Naive thymus-derived CD8-positive, alpha-beta T cell (primary cell): ENCODE results near the gene SPRY4. TPM values are rescaled to one million over a fixed set of nuclear protein-coding genes. Genes with fewer than 3 reads are reported as not detected.

ENCODE experiments used
- ATAC-seq, 2 donors: fragments of 150-1000 bp; cut with Tn5 transposase in 1 of 2; sonication (Bioruptor Pico), chemical (Tn5 transposase) in 1 of 2; 1 replicate in 1 of 2; 2 replicates in 1 of 2; pipeline ENCODE4 v1.10.0; 2021; ENCODE audit warnings: mild to moderate bottlenecking in 2 of 2, moderate library complexity in 2 of 2
- POLR2A ChIA-PET: fragments of 350-600 bp; sonication (Branson Sonifier 250); formaldehyde crosslinking; loops from one replicate; lab custom pipeline; 2021; ENCODE audit warnings: antibody characterized with exemption; lab: Charles Lee
- DNase-seq, 10 donors: peaks; one replicate each; pipeline versions ENCODE4 v3.0.0 to v3.0.0-alpha.2; 2020 to 2022
- H3K27ac Mint-ChIP-seq, 10 donors: one replicate each; pipeline ENCODE4 v1.8.0; 2020 to 2022; ENCODE audit warnings: mild to moderate bottlenecking in 10 of 10, mixed read lengths in 10 of 10, moderate library complexity in 4 of 10, inconsistent platforms in 1 of 10
- H3K27me3 Mint-ChIP-seq, 5 donors: one replicate each; pipeline ENCODE4 v1.8.0; 2021 to 2022; ENCODE audit warnings: mixed read lengths in 5 of 5
- H3K36me3 Mint-ChIP-seq, 3 donors: one replicate each; pipeline ENCODE4 v1.8.0; 2020 to 2022; ENCODE audit warnings: mixed read lengths in 3 of 3, mild to moderate bottlenecking in 2 of 3, inconsistent platforms in 1 of 3
- H3K4me1 Mint-ChIP-seq, 4 donors: one replicate each; pipeline ENCODE4 v1.8.0; 2021 to 2022; ENCODE audit warnings: mixed read lengths in 4 of 4
- H3K4me3 Mint-ChIP-seq, 10 donors: one replicate each; pipeline ENCODE4 v1.8.0; 2020 to 2022; ENCODE audit warnings: mild to moderate bottlenecking in 10 of 10, mixed read lengths in 10 of 10, moderate library complexity in 6 of 10, inconsistent platforms in 1 of 10
- H3K9me3 Mint-ChIP-seq, 9 donors: one replicate each; pipeline ENCODE4 v1.8.0; 2020 to 2022; ENCODE audit warnings: mixed read lengths in 9 of 9, mild to moderate bottlenecking in 3 of 9, inconsistent platforms in 1 of 9, moderate library complexity in 1 of 9
- polyA plus RNA-seq, 3 donors: library from polyadenylated mRNA; unstranded; fragments of 300-500 nt; fragmentation: Illumina TruSeq; gene quantifications; one replicate each; pipeline ENCODE4 v1.2.3, GENCODE V29; 2021
- total RNA-seq, 8 experiments: library from RNA in 2 of 8; stranded (reverse) in 2 of 8; gene quantifications; one replicate each; pipeline ENCODE4 v1.2.3 and lab custom pipeline; 2021 to 2026

The SPRY4 gene
- total and polyA plus RNA-seq, 5 experiments from 2014 or later: not detected

GRCh38 chr5:142330026-142330425 lies 5.2 kb upstream of the SPRY4 start:
- H3K27ac Mint-ChIP-seq: no peak overlapping the region
- ATAC-seq: no peak
- no peaks in the 10 kb centered on the region for H3K9me3 Mint-ChIP-seq
- H3K27me3 Mint-ChIP-seq: peaks cover 17 to 68% (median 31%) of the 10 kb centered on the region in 5 donors
- POLR2A ChIA-PET: no interaction called here
- DNase-seq: no peak
- H3K4me3 Mint-ChIP-seq: no peak overlapping the region
- H3K4me1 Mint-ChIP-seq: peaks cover 1 to 20% (median 11%) of the 10 kb centered on the region in 4 donors
- H3K36me3 Mint-ChIP-seq: no peaks in the 10 kb centered on the region

DNA sequence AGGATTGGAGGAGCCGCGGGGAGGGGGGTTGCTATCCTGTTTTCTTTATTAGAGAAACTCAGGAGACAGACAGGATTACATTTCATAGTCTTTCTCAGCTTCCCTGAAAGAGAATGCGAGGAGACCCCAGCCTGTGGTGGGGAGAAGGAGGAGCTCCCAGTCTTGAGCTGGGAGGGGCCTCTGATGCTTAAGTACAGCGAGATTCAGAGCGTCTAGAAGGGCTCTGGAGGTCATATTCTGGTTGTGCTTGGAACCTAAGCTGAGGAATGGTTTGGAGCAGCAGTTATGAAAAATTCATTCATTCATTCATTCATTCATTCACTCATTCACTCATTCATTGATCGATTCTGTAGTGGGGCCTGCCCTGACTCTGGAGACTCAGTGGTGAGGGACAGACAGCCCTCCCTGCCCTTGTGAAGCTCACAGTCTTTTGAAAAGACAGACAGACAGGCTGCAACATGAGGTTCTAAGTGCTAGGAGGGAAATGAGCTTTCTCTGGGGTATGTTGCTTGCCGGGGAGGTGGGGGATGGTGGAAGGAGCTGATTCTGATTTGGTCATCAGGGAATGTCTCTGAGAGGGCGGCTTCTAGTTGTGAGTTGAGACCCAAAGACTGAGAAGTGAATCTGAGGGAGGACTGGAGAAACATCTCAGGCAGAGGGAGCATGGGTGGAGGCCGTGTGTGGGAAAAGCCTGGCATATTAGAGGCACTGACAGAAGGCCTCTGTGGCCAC lies 2.5 kb upstream of the SPRY4 start:
- POLR2A ChIA-PET: interaction anchor here (1.0 kb wide), 1 partner anchor 105 kb away, joined by 3 read pairs; no protein-coding TSS in a partner anchor
- ATAC-seq: no peak
- Mint-ChIP-seq H3K27ac (no peak overlapping the region), H3K4me1 (peaks cover 13 to 38% (median 26%) of the 10 kb centered on the region in 4 donors), H3K36me3 (no peaks in the 10 kb centered on the region), H3K9me3 (no peaks in the 10 kb centered on the region), H3K4me3 (no peak overlapping the region), H3K27me3 (peaks cover 32 to 95% (median 47%) of the 10 kb centered on the region in 5 donors)
- no peak for DNase-seq

GRCh38 chr5:142326480-142326938 lies 1.7 kb upstream of the SPRY4 start:
- H3K36me3 Mint-ChIP-seq: no peaks in the 10 kb centered on the region
- H3K4me3 Mint-ChIP-seq: peak overlapping the region; percentile 7 to 92 (median 80)
- DNase-seq (no peak), ATAC-seq (no peak)
- no peaks in the 10 kb centered on the region for H3K9me3 Mint-ChIP-seq
- POLR2A ChIA-PET: interaction anchor here (1.0 kb wide), 1 partner anchor 106 kb away, joined by 3 read pairs; no protein-coding TSS in a partner anchor
- H3K4me1 Mint-ChIP-seq: peaks cover 13 to 38% (median 26%) of the 10 kb centered on the region in 4 donors
- H3K27me3 Mint-ChIP-seq: peaks cover 35 to 95% (median 51%) of the 10 kb centered on the region in 5 donors
- H3K27ac Mint-ChIP-seq: peak overlapping the region in 1 of 10 donors; percentile 27

DNA sequence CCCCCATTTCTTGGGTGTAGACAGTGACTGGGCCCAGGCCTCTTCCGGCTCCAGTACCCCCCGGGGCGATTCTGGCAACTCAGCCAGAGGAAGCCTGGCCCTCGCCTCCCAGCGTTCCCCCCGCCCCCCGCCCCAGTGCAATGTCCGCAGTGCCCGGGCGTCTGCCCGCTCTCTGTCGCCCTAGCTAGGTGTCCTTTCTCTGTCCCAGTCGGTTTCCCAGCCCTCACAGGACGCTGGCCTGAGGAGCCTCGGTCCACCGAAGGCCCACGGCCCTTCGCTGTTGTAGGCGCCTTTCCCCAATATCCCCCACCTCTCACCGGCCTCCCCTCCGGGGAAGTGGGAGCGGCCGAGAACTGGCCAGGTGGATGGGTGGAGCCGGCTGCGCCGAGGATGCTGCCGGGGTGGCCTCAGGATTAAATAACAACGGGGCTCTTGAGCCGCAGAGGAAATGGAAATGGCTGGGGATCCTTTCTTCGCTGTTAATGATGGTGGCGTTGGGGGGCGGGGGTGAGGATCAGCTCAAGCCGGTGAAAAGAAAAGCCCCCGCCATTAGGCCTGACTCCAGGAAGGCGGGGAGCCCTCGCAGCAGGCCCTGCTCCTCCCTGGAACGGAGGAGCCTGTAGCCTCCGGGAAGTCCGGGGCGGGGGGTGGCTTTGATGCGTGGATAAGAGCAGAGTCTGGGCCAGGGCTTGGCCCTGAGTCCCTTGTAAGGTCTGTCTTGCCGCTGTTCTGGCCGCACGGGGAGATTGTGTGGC lies 1.1 kb upstream of the SPRY4 start:
- Mint-ChIP-seq H3K4me3 (peak overlapping the region; percentile 53 to 92 (median 87)), H3K36me3 (no peaks in the 10 kb centered on the region), H3K9me3 (no peaks in the 10 kb centered on the region), H3K4me1 (peaks cover 13 to 40% (median 27%) of the 10 kb centered on the region in 4 donors), H3K27me3 (peaks cover 38 to 98% (median 57%) of the 10 kb centered on the region in 5 donors), H3K27ac (peak overlapping the region in 1 of 10 donors; percentile 27)
- POLR2A ChIA-PET: interaction anchor here (0.6 to 2.8 kb wide), 3 partner anchors 31 to 357 kb away, joined by 3 to 19 read pairs (median 3); partner anchors contain the start of gene RNF14
- DNase-seq (peak in 5 of 10 donors; percentile 4 to 23 (median 15)), ATAC-seq (peak in 1 of 2 donors; percentile 29)

DNA sequence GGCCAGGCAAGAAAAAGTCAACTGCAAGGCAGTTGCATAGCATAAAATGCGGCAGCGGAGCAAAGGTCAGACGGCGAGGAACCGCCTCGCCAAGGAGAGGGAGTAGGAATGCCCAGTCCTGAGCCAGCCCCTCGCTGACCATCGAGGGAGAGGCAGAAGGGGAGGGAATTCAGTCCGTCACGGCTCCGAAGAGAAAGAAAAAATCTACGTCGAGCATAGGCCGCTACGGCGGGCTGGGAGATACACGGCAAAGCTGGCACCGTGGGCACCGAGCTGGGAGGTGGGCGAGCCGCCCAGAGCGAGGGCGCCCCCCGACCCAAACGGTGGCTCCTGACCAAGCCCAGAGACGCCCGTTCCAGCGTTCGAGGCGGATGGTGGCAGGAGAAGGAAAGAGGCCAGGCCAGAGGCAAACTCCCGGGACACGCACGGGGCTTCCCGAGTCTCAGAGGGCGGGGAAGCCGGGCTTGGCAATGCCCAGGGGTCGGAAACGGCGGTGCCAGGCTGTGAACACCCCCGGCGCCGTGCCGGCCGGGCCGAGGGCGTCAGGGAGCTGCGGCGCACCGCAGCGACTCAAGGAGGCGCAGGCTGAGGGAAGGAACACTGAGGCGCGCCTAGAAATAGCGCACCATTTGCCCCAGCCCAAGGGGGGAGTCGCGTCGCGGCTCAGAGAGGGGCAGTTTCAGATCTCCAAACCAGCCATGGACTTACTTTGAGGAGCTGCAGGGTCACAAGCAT lies 518 bp downstream of the SPRY4 start:
- Mint-ChIP-seq H3K27ac (peak overlapping the region in 2 of 10 donors; percentile 52 to 53), H3K36me3 (no peaks in the 10 kb centered on the region), H3K4me3 (peak overlapping the region; percentile 78 to 92 (median 88)), H3K4me1 (peaks cover 16 to 51% (median 30%) of the 10 kb centered on the region in 4 donors), H3K27me3 (peaks cover 44 to 100% (median 67%) of the 10 kb centered on the region in 5 donors), H3K9me3 (no peaks in the 10 kb centered on the region)
- DNase-seq (peak in 2 of 10 donors; percentile 8 to 14), ATAC-seq (peak; percentile 61 to 68)
- POLR2A ChIA-PET: interaction anchor here (0.8 to 2.8 kb wide), 5 partner anchors 15 to 102 kb away, joined by 3 to 19 read pairs (median 4); no protein-coding TSS in a partner anchor

- ATAC-seq (no peak), DNase-seq (peak in 3 of 10 donors; percentile 8 to 13 (median 9))
- Mint-ChIP-seq H3K9me3 (no peaks in the 10 kb centered on the region), H3K36me3 (no peaks in the 10 kb centered on the region), H3K27ac (peak overlapping the region in 3 of 10 donors; percentile 31 to 53 (median 52)), H3K4me1 (peaks cover 16 to 54% (median 31%) of the 10 kb centered on the region in 4 donors), H3K27me3 (peaks cover 42 to 99% (median 67%) of the 10 kb centered on the region in 5 donors), H3K4me3 (peak overlapping the region; percentile 78 to 92 (median 88))
- POLR2A ChIA-PET: interaction anchor here (1.6 to 2.8 kb wide), 2 partner anchors 34 to 39 kb away, joined by 3 to 19 read pairs; no protein-coding TSS in a partner anchor
Observed at GRCh38 chr5:142323480-142324135, 1.2 kb downstream of the SPRY4 start.

DNA sequence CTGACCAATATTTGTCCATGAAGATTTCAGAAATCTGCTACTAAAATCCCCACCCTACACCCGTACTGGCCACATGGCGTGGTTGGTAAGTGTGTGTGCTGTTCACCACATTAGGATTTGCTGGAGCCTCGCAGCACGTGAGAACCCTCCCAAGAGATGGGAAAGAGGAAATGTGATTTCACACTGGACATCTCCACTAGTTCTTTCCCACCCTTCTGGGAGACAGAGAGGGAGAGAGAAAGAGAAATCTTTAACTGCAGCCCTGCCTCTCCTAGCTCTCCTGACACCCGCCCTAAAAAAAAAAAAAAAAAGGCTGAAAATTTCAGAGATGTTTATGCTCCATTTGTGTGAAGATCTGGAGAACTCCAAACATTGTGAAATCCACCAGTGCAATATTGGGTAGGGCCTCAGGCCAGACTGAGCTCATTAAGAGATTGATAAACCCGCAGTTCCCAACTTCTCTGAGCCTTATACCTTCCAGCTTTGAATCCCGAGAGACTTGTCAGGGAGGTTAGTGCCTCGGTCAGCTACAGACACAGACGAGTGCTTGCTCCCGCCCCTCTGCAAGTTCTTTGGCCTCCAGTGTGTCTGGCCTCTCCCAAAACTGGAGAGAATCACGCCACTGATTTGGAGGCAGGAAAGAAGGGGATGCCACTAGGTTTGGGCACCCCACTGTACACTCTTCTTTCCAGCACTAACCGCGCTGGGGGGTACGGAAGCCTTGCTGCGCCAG lies 1.9 kb downstream of the SPRY4 start:
- H3K4me3 Mint-ChIP-seq: peak overlapping the region in 4 of 10 donors; percentile 14 to 92 (median 62)
- H3K36me3 Mint-ChIP-seq: no peaks in the 10 kb centered on the region
- ATAC-seq: no peak
- H3K9me3 Mint-ChIP-seq: no peaks in the 10 kb centered on the region
- H3K27me3 Mint-ChIP-seq: peaks cover 39 to 92% (median 63%) of the 10 kb centered on the region in 5 donors
- peaks cover 16 to 56% (median 31%) of the 10 kb centered on the region in 4 donors for H3K4me1 Mint-ChIP-seq
- POLR2A ChIA-PET: interaction anchor here (0.6 to 2.8 kb wide), 3 partner anchors 14 to 34 kb away, joined by 3 to 19 read pairs (median 5); no protein-coding TSS in a partner anchor
- DNase-seq: no peak
- H3K27ac Mint-ChIP-seq: no peak overlapping the region

GRCh38 chr5:142322403-142322746 lies 2.4 kb downstream of the SPRY4 start:
- POLR2A ChIA-PET: interaction anchor here (0.6 to 1.0 kb wide), 2 partner anchors 13 to 35 kb away, joined by 3 to 5 read pairs; no protein-coding TSS in a partner anchor

DNA sequence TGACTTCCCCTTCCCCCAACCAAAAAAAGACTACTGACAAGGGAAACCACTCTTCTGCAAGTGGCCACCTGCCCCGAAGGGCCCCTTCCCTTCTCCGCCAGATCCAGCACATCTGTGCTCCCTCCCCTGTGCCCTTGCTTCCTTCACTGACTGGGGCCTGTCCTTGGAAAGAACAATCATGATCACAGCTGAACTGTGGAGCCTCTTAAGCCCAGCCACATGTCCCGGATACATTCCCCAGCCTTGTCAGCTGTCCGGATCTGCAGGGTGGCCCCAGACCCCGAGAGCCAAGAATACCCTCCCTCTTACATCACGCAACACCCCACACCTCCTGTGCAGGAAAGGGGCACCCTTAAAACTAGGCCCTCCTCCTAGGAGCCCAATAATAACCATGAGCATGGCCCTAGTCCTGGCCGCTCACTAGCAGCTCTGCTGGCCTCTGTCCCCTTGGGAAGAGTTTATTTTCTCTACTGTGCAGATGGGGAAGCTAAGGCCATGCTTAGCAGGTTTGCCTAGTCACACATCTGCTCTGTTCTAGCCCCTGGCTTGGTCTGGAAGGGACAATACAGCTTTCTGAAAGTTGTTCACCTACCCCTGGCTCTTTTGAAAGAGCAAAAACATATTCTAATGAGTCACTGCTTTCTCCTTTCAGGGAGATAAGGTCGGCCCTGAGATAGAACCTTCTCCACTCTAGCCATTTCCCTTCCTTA lies 3.8 kb downstream of the SPRY4 start:
- no peaks in the 10 kb centered on the region for H3K36me3 Mint-ChIP-seq
- peaks cover 36 to 73% (median 48%) of the 10 kb centered on the region in 5 donors for H3K27me3 Mint-ChIP-seq
- H3K4me3 Mint-ChIP-seq: no peak overlapping the region
- ATAC-seq (no peak), DNase-seq (no peak)
- H3K4me1 Mint-ChIP-seq: peaks cover 16 to 60% (median 39%) of the 10 kb centered on the region in 4 donors
- POLR2A ChIA-PET: no interaction called here
- H3K9me3 Mint-ChIP-seq: no peaks in the 10 kb centered on the region
- no peak overlapping the region for H3K27ac Mint-ChIP-seq

More at GRCh38 chr5:142322403-142322746, 2.4 kb downstream of the SPRY4 start:
- Mint-ChIP-seq H3K9me3 (no peaks in the 10 kb centered on the region), H3K27ac (no peak overlapping the region), H3K4me3 (no peak overlapping the region), H3K27me3 (peaks cover 35 to 86% (median 58%) of the 10 kb centered on the region in 5 donors), H3K4me1 (peaks cover 16 to 59% (median 32%) of the 10 kb centered on the region in 4 donors), H3K36me3 (no peaks in the 10 kb centered on the region)
- DNase-seq: no peak
- no peak for ATAC-seq

DNA sequence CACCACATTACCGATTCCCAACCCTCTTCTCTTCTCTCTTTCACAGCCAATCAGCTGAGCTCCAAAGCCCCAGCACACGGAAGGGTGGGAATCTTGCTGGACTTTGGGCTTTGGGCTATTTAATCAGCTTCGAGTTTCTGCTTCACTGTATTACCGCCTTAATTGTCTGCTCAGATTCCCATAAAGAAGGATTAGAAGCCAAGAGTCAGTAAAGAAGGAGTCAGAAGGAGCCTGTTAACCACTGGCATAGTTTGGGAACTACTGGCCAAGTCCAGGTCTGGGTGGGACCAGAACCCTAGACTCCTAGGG lies 4.4 kb downstream of the SPRY4 start:
- ATAC-seq: no peak
- POLR2A ChIA-PET: no interaction called here
- Mint-ChIP-seq H3K4me3 (no peak overlapping the region), H3K27me3 (peaks cover 36 to 67% (median 48%) of the 10 kb centered on the region in 5 donors), H3K9me3 (no peaks in the 10 kb centered on the region), H3K27ac (peak overlapping the region in 1 of 10 donors; percentile 24), H3K4me1 (peaks cover 16 to 62% (median 39%) of the 10 kb centered on the region in 4 donors), H3K36me3 (no peaks in the 10 kb centered on the region)
- no peak for DNase-seq
